Activated naive CD8-positive, alpha-beta T cell treated with anti-CD3 and anti-CD28 coated beads, Interleukin-2, amount 50 U/mL, for 24 hours (primary cell): Measurements from ENCODE around the gene TXLNA.
A peak's percentile ranks its signal among the peaks of the same experiment; 100 is the strongest.

ENCODE experiments used
- ATAC-seq: fragments of 150-1000 bp; cut with Tn5 transposase; one replicate; pipeline ENCODE4 v1.10.0; 2021
- DNase-seq: peaks from one replicate; pipeline ENCODE4 v3.0.0; 2021
- H3K27ac Mint-ChIP-seq: one replicate; pipeline ENCODE4 v1.8.0; 2021; ENCODE audit warnings: mild to moderate bottlenecking, mixed read lengths
- H3K27me3 Mint-ChIP-seq: one replicate; pipeline ENCODE4 v1.8.0; 2021; ENCODE audit warnings: mixed read lengths
- H3K36me3 Mint-ChIP-seq: one replicate; pipeline ENCODE4 v1.8.0; 2021; ENCODE audit warnings: low read depth, mixed read lengths
- H3K4me1 Mint-ChIP-seq: one replicate; pipeline ENCODE4 v1.8.0; 2021; ENCODE audit warnings: mixed read lengths
- H3K4me3 Mint-ChIP-seq: one replicate; pipeline ENCODE4 v1.8.0; 2021; ENCODE audit warnings: mild to moderate bottlenecking, moderate library complexity, mixed read lengths
- H3K9me3 Mint-ChIP-seq: one replicate; pipeline ENCODE4 v1.8.0; 2021; ENCODE audit warnings: mixed read lengths

Gene TXLNA

GRCh38 chr1:32215629-32216480 lies 36.4 kb downstream of the TXLNA start:
- H3K27ac Mint-ChIP-seq = no peak overlapping the region
- H3K36me3 Mint-ChIP-seq = peaks cover 6% of the 10 kb centered on the region
- H3K9me3 Mint-ChIP-seq = no peaks in the 10 kb centered on the region
- no peaks in the 10 kb centered on the region for H3K27me3 Mint-ChIP-seq
- ATAC-seq (peak; percentile 85), DNase-seq (peak; percentile 67)
- peaks cover 16% of the 10 kb centered on the region for H3K4me1 Mint-ChIP-seq
- no peak overlapping the region for H3K4me3 Mint-ChIP-seq

- Mint-ChIP-seq H3K36me3 (peaks cover 6% of the 10 kb centered on the region), H3K4me1 (peaks cover 22% of the 10 kb centered on the region), H3K27me3 (no peaks in the 10 kb centered on the region), H3K4me3 (no peak overlapping the region), H3K9me3 (no peaks in the 10 kb centered on the region), H3K27ac (no peak overlapping the region)
- ATAC-seq (no peak), DNase-seq (no peak)
Observed at GRCh38 chr1:32216566-32216965, 37.1 kb downstream of the TXLNA start.

GRCh38 chr1:32219022-32219421 lies 39.5 kb downstream of the TXLNA start:
- Mint-ChIP-seq H3K27ac (no peak overlapping the region), H3K27me3 (no peaks in the 10 kb centered on the region), H3K36me3 (peaks cover 17% of the 10 kb centered on the region), H3K4me1 (peaks cover 28% of the 10 kb centered on the region), H3K4me3 (no peak overlapping the region), H3K9me3 (no peaks in the 10 kb centered on the region)
- DNase-seq (no peak), ATAC-seq (no peak)

- Mint-ChIP-seq H3K36me3 (peaks cover 28% of the 10 kb centered on the region), H3K4me1 (peaks cover 37% of the 10 kb centered on the region), H3K9me3 (no peaks in the 10 kb centered on the region), H3K4me3 (peak overlapping the region; percentile 93), H3K27ac (peak overlapping the region; percentile 91), H3K27me3 (no peaks in the 10 kb centered on the region)
- DNase-seq (no peak), ATAC-seq (no peak)
Observed at GRCh38 chr1:32220746-32221580, 41.5 kb downstream of the TXLNA start.

GRCh38 chr1:32221581-32221979 lies 42.1 kb downstream of the TXLNA start:
- DNase-seq (no peak), ATAC-seq (no peak)
- Mint-ChIP-seq H3K9me3 (no peaks in the 10 kb centered on the region), H3K36me3 (peaks cover 32% of the 10 kb centered on the region), H3K27ac (peak overlapping the region; percentile 91), H3K27me3 (no peaks in the 10 kb centered on the region), H3K4me3 (peak overlapping the region; percentile 93), H3K4me1 (peaks cover 41% of the 10 kb centered on the region)

GRCh38 chr1:32221980-32222755 lies 42.7 kb downstream of the TXLNA start, which contains the start of the genes EIF3I and TMEM234:
Gene EIF3I (plus strand): TSS chr1:32222407. CDS start chr1:32222442, 35 bp downstream.
Gene TMEM234 (minus strand): TSS chr1:32222353. CDS start chr1:32222322, 31 bp downstream.
- ATAC-seq (peak; percentile 95), DNase-seq (peak; percentile 90)
- Mint-ChIP-seq H3K4me1 (peaks cover 41% of the 10 kb centered on the region), H3K4me3 (peak within 1 kb of the TSS; percentile 93), H3K36me3 (peaks cover 30% of the 10 kb centered on the region), H3K27me3 (no peaks in the 10 kb centered on the region), H3K27ac (peak within 1 kb of the TSS; percentile 91), H3K9me3 (no peaks in the 10 kb centered on the region)

- Mint-ChIP-seq H3K4me1 (peaks cover 41% of the 10 kb centered on the region), H3K27me3 (no peaks in the 10 kb centered on the region), H3K4me3 (peak overlapping the region; percentile 93), H3K36me3 (peaks cover 45% of the 10 kb centered on the region), H3K27ac (peak overlapping the region; percentile 91), H3K9me3 (no peaks in the 10 kb centered on the region)
- DNase-seq (no peak), ATAC-seq (no peak)
Observed at GRCh38 chr1:32223683-32224082, 44.2 kb downstream of the TXLNA start.

- no peak for DNase-seq
- Mint-ChIP-seq H3K36me3 (peaks cover 51% of the 10 kb centered on the region), H3K4me1 (peaks cover 41% of the 10 kb centered on the region), H3K27me3 (no peaks in the 10 kb centered on the region), H3K27ac (peak overlapping the region; percentile 91), H3K4me3 (peak overlapping the region; percentile 93), H3K9me3 (no peaks in the 10 kb centered on the region)
- ATAC-seq = no peak
Observed at GRCh38 chr1:32224285-32224684, 44.8 kb downstream of the TXLNA start.

GRCh38 chr1:32228771-32229170 lies 49.3 kb downstream of the TXLNA start:
- H3K27me3 Mint-ChIP-seq = no peaks in the 10 kb centered on the region
- ATAC-seq (no peak), DNase-seq (no peak)
- no peak overlapping the region for H3K4me3 Mint-ChIP-seq
- H3K27ac Mint-ChIP-seq = no peak overlapping the region
- H3K4me1 Mint-ChIP-seq = peaks cover 15% of the 10 kb centered on the region
- no peaks in the 10 kb centered on the region for H3K9me3 Mint-ChIP-seq
- H3K36me3 Mint-ChIP-seq = peaks cover 43% of the 10 kb centered on the region

GRCh38 chr1:32231843-32232432 lies 52.5 kb downstream of the TXLNA start:
- no peak overlapping the region for H3K4me3 Mint-ChIP-seq
- H3K36me3 Mint-ChIP-seq = peaks cover 27% of the 10 kb centered on the region
- DNase-seq (no peak), ATAC-seq (no peak)
- no peak overlapping the region for H3K27ac Mint-ChIP-seq
- no peaks in the 10 kb centered on the region for H3K27me3 Mint-ChIP-seq
- H3K9me3 Mint-ChIP-seq = no peaks in the 10 kb centered on the region
- H3K4me1 Mint-ChIP-seq = no peaks in the 10 kb centered on the region

GRCh38 chr1:32232558-32233304 lies 53.3 kb downstream of the TXLNA start:
- no peak overlapping the region for H3K27ac Mint-ChIP-seq
- ATAC-seq (no peak), DNase-seq (no peak)
- H3K36me3 Mint-ChIP-seq = peaks cover 21% of the 10 kb centered on the region
- no peaks in the 10 kb centered on the region for H3K9me3 Mint-ChIP-seq
- no peaks in the 10 kb centered on the region for H3K4me1 Mint-ChIP-seq
- no peaks in the 10 kb centered on the region for H3K27me3 Mint-ChIP-seq
- no peak overlapping the region for H3K4me3 Mint-ChIP-seq

- H3K36me3 Mint-ChIP-seq = peaks cover 5% of the 10 kb centered on the region
- no peak overlapping the region for H3K4me3 Mint-ChIP-seq
- no peak overlapping the region for H3K27ac Mint-ChIP-seq
- ATAC-seq (no peak), DNase-seq (no peak)
- H3K27me3 Mint-ChIP-seq = no peaks in the 10 kb centered on the region
- no peaks in the 10 kb centered on the region for H3K9me3 Mint-ChIP-seq
- H3K4me1 Mint-ChIP-seq = no peaks in the 10 kb centered on the region
Observed at GRCh38 chr1:32234792-32235191, 55.3 kb downstream of the TXLNA start.

- no peak overlapping the region for H3K4me3 Mint-ChIP-seq
Observed at GRCh38 chr1:32239337-32239736, 59.9 kb downstream of the TXLNA start.

More at GRCh38 chr1:32239337-32239736, 59.9 kb downstream of the TXLNA start:
- ATAC-seq (no peak), DNase-seq (no peak)
- Mint-ChIP-seq H3K27me3 (no peaks in the 10 kb centered on the region), H3K4me1 (peaks cover 23% of the 10 kb centered on the region), H3K36me3 (no peaks in the 10 kb centered on the region), H3K27ac (no peak overlapping the region), H3K9me3 (no peaks in the 10 kb centered on the region)
